DOHH2 (cell line): Measurements from ENCODE around the gene DLGAP1.

ENCODE experiments used
- H3F3A ChIP-seq: fragments of 200-600 bp; sonication (generic), shearing (Covaris generic); 2 replicates; pipeline ENCODE4 v1.6.0; 2016; ENCODE audit warnings: antibody characterized with exemption, mild to moderate bottlenecking; ENCODE audit not compliant: control insufficient read depth, insufficient read depth
- H3K27ac ChIP-seq: fragments of 200-600 bp; sonication (generic); 2 replicates; pipeline ENCODE4 v1.5.1; 2014; ENCODE audit warnings: low read depth, mild to moderate bottlenecking, low read length, moderate library complexity
- H3K27me3 ChIP-seq: fragments of 200-600 bp; sonication (generic); 2 replicates; pipeline ENCODE4 v1.6.1; 2014; ENCODE audit warnings: mild to moderate bottlenecking, low read length, mixed read lengths; ENCODE audit not compliant: control insufficient read depth
- H3K36me3 ChIP-seq: fragments of 200-600 bp; sonication (generic); 2 replicates; pipeline ENCODE4 v1.6.1; 2014; ENCODE audit warnings: mild to moderate bottlenecking, low read length, moderate library complexity, mixed read lengths; ENCODE audit not compliant: control insufficient read depth
- H3K4me1 ChIP-seq: fragments of 200-600 bp; sonication (generic); 2 replicates; pipeline ENCODE4 v1.6.1; 2014; ENCODE audit warnings: mild to moderate bottlenecking, low read length, mixed read lengths; ENCODE audit not compliant: control insufficient read depth
- H3K4me2 ChIP-seq: fragments of 200-600 bp; sonication (generic); 2 replicates; pipeline ENCODE4 v1.6.0; 2014; ENCODE audit warnings: mild to moderate bottlenecking, low read length, moderate library complexity
- H3K4me3 ChIP-seq: fragments of 200-600 bp; sonication (generic); 2 replicates; pipeline ENCODE4 v1.5.1; 2014; ENCODE audit warnings: mild to moderate bottlenecking, low read length, mixed read lengths
- H3K79me2 ChIP-seq: fragments of 200-600 bp; sonication (generic); 2 replicates; pipeline ENCODE4 v1.6.1; 2014; ENCODE audit warnings: mild to moderate bottlenecking, low read length, mixed read lengths; ENCODE audit not compliant: control insufficient read depth
- H3K9me2 ChIP-seq: fragments of 200-600 bp; sonication (generic); replicated peaks from 2 replicates; pipeline ENCODE4 v1.6.1; 2014; ENCODE audit warnings: mild to moderate bottlenecking, low read length, mixed read lengths; ENCODE audit not compliant: control insufficient read depth
- H3K9me3 ChIP-seq: fragments of 200-600 bp; sonication (generic); 2 replicates; pipeline ENCODE4 v1.6.1; 2014; ENCODE audit warnings: antibody characterized with exemption, low read length, mixed read lengths; ENCODE audit not compliant: control insufficient read depth, insufficient read depth
- H4K20me1 ChIP-seq: fragments of 200-600 bp; sonication (generic); 2 replicates; pipeline ENCODE4 v1.6.0; 2014; ENCODE audit warnings: low read depth, mild to moderate bottlenecking, antibody characterized with exemption, low read length, moderate library complexity; ENCODE audit not compliant: control insufficient read depth, insufficient read depth
- CTCF ChIP-seq: fragments of 200-600 bp; sonication (generic); IDR thresholded peaks from one replicate; pipeline ENCODE4 v1.5.1; 2014; ENCODE audit warnings: antibody characterized with exemption, mild to moderate bottlenecking, low read depth, low read length; ENCODE audit not compliant: poor library complexity, severe bottlenecking
- EZH2phosphoT487 ChIP-seq: fragments of 200-600 bp; sonication (generic); IDR thresholded peaks from 2 replicates; pipeline ENCODE4 v1.6.1; 2017; ENCODE audit warnings: borderline replicate concordance, mild to moderate bottlenecking, antibody characterized with exemption, low read length, moderate library complexity, mixed read lengths

Gene DLGAP1

DNA sequence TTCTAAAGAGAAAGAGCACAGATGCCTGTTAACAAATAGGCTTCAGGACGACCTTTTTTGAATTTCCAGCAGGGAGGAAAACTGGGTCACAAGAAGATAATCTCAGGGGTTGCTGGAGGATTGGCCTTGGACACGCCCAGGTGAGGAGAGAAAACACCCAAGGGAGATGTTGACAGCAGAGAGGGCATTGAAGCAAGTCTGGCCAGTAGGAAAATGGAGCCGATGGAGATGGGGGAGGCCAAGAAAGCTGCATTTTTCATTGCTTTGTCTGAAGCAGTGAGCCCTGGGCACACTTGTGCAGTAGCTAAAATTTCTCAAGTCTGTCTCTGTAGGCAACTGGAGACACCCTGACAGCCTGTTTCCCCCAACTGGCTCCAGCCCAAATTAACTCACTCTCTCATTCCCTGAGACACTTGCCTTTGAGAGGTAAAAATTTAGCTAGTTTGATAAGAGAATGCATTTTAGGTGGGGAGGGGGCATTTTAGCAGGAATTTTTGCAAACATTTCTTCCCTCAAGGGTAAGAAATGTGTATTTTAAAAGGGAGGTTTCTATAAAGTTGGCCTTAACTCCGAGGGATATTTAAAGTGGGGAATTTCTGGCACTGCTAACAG is 839.6 kb downstream of the DLGAP1 start:
- Histone ChIP-seq H3K79me2 (no peaks in the 10 kb centered on the region), H3K27me3 (no peaks in the 10 kb centered on the region), H3K4me1 (no peaks in the 10 kb centered on the region), H3K4me2 (no peak overlapping the region), H3K4me3 (no peak overlapping the region), H4K20me1 (no peaks in the 10 kb centered on the region), H3K36me3 (no peaks in the 10 kb centered on the region), H3K9me3 (no peaks in the 10 kb centered on the region), H3K9me2 (no peaks in the 10 kb centered on the region), H3F3A (no peaks in the 10 kb centered on the region), H3K27ac (no peak overlapping the region)
- no peak for TF ChIP-seq EZH2phosphoT487
- TF ChIP-seq CTCF = no peak

- Histone ChIP-seq H3K4me2 (no peak overlapping the region), H3K4me3 (no peak overlapping the region), H3K4me1 (no peaks in the 10 kb centered on the region), H3K27me3 (no peaks in the 10 kb centered on the region), H4K20me1 (no peaks in the 10 kb centered on the region), H3K9me2 (no peaks in the 10 kb centered on the region), H3K79me2 (no peaks in the 10 kb centered on the region), H3K27ac (no peak overlapping the region), H3F3A (no peaks in the 10 kb centered on the region), H3K9me3 (no peaks in the 10 kb centered on the region), H3K36me3 (no peaks in the 10 kb centered on the region)
- TF ChIP-seq EZH2phosphoT487 (no peak), CTCF (no peak)
Measured at GRCh38 chr18:3612315-3612714, 842.8 kb downstream of the DLGAP1 start.

DNA sequence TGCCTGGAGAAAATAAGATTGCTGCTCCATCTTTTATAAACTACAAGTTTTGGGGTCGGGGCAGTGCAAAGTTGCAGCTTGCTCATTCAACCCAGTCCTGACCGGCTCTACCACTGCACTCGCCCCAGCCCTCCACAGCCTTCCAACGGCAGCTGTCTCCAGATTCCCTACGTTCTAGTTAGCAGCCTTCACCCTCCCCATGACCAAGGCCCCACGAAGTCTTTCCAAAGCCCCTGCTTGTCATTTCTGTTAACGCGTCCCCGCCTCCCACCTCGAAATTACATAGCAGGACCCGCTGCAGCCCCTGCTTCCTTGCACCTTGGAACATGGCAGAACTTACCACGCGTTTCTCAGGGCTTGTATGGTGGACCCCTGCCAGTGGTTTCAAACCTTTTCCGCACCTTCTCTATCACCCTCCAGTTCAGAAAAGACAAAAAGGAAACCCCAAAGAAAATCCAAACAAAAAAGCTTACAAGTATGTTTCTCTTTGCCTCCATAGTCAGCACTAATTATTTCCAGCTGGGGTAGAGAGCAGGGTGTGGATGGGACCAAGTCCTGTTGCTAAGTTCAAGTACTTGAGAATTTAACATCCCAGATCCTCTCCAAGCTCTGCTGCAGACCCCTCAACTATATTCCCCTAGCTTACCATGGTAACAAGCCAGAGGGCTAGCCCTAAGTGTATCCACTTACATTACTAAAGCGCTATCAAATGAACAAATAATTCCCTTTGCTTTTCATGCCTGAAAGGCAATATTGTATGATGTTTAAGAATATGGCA is 843.6 kb downstream of the DLGAP1 start:
- Histone ChIP-seq H4K20me1 (no peaks in the 10 kb centered on the region), H3K79me2 (no peaks in the 10 kb centered on the region), H3K4me2 (no peak overlapping the region), H3K4me3 (no peak overlapping the region), H3K9me3 (no peaks in the 10 kb centered on the region), H3K9me2 (no peaks in the 10 kb centered on the region), H3K27ac (no peak overlapping the region), H3K4me1 (no peaks in the 10 kb centered on the region), H3K36me3 (no peaks in the 10 kb centered on the region), H3F3A (peaks cover under 1% of the 10 kb centered on the region; the same call in 1 of the 2 replicates), H3K27me3 (no peaks in the 10 kb centered on the region)
- TF ChIP-seq EZH2phosphoT487 (no peak), CTCF (no peak)
